Measurements from ENCODE around the gene ZBTB26. TPM values are rescaled to one million over a fixed set of nuclear protein-coding genes. Genes with fewer than 3 reads are reported as not detected.

ZBTB26 gene, protein sequence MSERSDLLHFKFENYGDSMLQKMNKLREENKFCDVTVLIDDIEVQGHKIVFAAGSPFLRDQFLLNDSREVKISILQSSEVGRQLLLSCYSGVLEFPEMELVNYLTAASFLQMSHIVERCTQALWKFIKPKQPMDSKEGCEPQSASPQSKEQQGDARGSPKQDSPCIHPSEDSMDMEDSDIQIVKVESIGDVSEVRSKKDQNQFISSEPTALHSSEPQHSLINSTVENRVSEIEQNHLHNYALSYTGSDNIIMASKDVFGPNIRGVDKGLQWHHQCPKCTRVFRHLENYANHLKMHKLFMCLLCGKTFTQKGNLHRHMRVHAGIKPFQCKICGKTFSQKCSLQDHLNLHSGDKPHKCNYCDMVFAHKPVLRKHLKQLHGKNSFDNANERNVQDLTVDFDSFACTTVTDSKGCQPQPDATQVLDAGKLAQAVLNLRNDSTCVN
- total RNA-seq: 10 to 100 TPM in 2 of 4 donors, 1 to 10 TPM in 2; 6.3 to 10.4 (median 9.1) TPM

GRCh38 chr9:122931226-122932121 is at the start of gene ZBTB26:
Gene ZBTB26 (minus strand): TSS chr9:122931512. CDS start chr9:122919934, 11,578 bp downstream.
- intact Hi-C loops (cut with DNase I): no loop called here
- 0% methylated on average over 14 of the region's 51 CpGs for WGBS
- Histone ChIP-seq H3K4me3 (peak within 1 kb of the TSS; percentile 78 to 89 (median 88)), H3K4me1 (peaks cover 28 to 53% (median 38%) of the 10 kb centered on the region in 4 donors), H3K27me3 (no peaks in the 10 kb centered on the region), H3K9me3 (no peaks in the 10 kb centered on the region), H3K27ac (replicated peaks in 1 of 4) (peak within 1 kb of the TSS; percentile 83 to 87 (median 86)), H3K36me3 (peaks cover 0 to 17% (median 2%) of the 10 kb centered on the region in 4 donors)
- DNase-seq (ENCODE audit: extremely low spot score): peak; percentile 98
- TF ChIP-seq POLR2AphosphoS5 (IDR thresholded peaks at IDR 0.05) (peak; percentile 82 to 91), CTCF (IDR thresholded peaks at IDR 0.05) (no peak), EP300 (IDR thresholded peaks at IDR 0.05) (no peak), POLR2A (IDR thresholded peaks at IDR 0.05; ENCODE audit: low read depth) (no peak)

DNA sequence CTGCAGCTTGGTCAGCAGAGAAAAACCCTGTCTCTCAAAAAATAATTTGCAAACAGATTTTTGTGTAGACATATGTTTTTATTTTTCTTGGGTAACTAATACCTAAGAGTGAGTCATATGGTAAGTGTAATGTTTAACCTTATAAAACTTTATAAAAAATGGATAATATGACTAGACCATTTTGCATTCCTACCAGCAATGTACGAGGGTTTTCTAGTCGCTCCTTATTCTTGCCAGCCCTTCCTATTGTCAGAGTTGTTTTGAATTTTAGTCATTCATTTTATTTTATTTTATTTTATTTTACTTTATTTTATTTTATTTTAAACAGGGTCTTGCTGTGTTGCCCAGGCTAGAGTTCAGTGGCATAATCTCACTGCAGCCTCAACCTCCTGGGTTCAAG is 47.3 kb upstream of the ZBTB26 start:
- no peak for DNase-seq (ENCODE audit: extremely low spot score)
- H3K9me3 ChIP-seq: no peaks in the 10 kb centered on the region
- intact Hi-C loops (cut with DNase I): no loop called here

DNA sequence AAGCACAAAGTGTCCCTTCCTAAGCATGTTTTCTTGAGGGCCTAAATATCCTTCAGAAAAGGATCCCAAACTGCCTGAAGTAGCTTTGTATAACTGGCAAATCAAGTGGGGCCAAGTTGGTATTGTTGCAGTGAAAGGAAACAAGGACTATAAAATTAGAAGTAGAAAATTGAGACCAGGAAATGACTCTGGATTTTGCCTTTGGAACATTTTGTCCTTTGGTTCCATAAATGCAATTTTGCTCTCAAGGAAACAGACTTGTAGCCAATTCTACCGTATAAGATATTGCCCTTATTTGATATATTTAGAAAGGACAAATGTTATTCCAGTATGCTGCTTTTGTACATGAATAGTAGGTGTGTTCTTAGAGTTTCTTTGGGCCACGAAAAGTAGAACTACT is 43.9 kb upstream of the ZBTB26 start:
- TF ChIP-seq EP300 (IDR thresholded peaks at IDR 0.05) (no peak), POLR2AphosphoS5 (IDR thresholded peaks at IDR 0.05) (peak in 1 of 2 donors; percentile 51), POLR2A (IDR thresholded peaks at IDR 0.05; ENCODE audit: low read depth) (no peak), CTCF (IDR thresholded peaks at IDR 0.05) (no peak)
- Histone ChIP-seq H3K4me3 (no peak overlapping the region), H3K36me3 (peaks cover 0 to 28% (median 13%) of the 10 kb centered on the region in 4 donors), H3K27me3 (no peaks in the 10 kb centered on the region), H3K9me3 (no peaks in the 10 kb centered on the region), H3K27ac (replicated peaks in 1 of 4) (peak overlapping the region; percentile 45 to 55 (median 47)), H3K4me1 (peaks cover 17 to 31% (median 20%) of the 10 kb centered on the region in 4 donors)
- intact Hi-C loops (cut with DNase I): no loop called here
- DNase-seq (ENCODE audit: extremely low spot score): no peak
- 49% methylated on average over 2 of the region's 2 CpGs for WGBS

More for the DNA sequence above, 47.3 kb upstream of the ZBTB26 start:
- Histone ChIP-seq H3K4me1 (peaks cover 18 to 36% (median 29%) of the 10 kb centered on the region in 4 donors), H3K27ac (replicated peaks in 1 of 4) (no peak overlapping the region), H3K27me3 (no peaks in the 10 kb centered on the region), H3K4me3 (no peak overlapping the region), H3K36me3 (no peaks in the 10 kb centered on the region)
- 94% methylated on average over 2 of the region's 2 CpGs for WGBS
- TF ChIP-seq EP300 (IDR thresholded peaks at IDR 0.05) (no peak), CTCF (IDR thresholded peaks at IDR 0.05) (no peak), POLR2A (IDR thresholded peaks at IDR 0.05; ENCODE audit: low read depth) (no peak), POLR2AphosphoS5 (IDR thresholded peaks at IDR 0.05) (no peak)

DNA sequence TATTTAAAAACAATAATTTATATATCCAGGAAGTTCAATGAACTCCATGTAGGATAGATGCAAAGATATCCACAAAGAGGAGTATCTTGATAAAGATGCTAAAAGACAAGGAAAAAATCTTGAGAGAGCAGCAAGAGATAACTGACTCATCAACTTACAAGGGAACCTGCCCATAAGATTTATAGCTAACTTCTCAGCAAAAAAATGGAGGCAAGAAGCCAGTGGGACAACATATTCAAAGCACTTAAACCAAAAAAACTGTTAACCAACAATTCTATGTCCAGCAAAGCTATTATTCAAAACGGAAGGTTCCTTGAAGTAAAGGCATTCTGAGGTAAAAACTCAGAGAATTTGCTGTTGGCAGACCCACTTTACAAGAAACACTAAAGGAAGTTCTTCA is 29.8 kb upstream of the ZBTB26 start:
- Histone ChIP-seq H3K36me3 (peaks cover 0 to 40% (median 19%) of the 10 kb centered on the region in 4 donors), H3K27me3 (no peaks in the 10 kb centered on the region), H3K9me3 (no peaks in the 10 kb centered on the region), H3K27ac (replicated peaks in 1 of 4) (no peak overlapping the region), H3K4me1 (peaks cover 5 to 26% (median 13%) of the 10 kb centered on the region in 4 donors), H3K4me3 (no peak overlapping the region)
- intact Hi-C loops (cut with DNase I): no loop called here
- TF ChIP-seq CTCF (IDR thresholded peaks at IDR 0.05) (no peak), POLR2A (IDR thresholded peaks at IDR 0.05; ENCODE audit: low read depth) (no peak), POLR2AphosphoS5 (IDR thresholded peaks at IDR 0.05) (no peak), EP300 (IDR thresholded peaks at IDR 0.05) (no peak)
- DNase-seq (ENCODE audit: extremely low spot score): no peak
- WGBS: 93% methylated on average over 1 of the region's 1 CpG
